ENCODE measurements around the gene FLOT2.
A peak's percentile ranks its signal among the peaks of the same experiment; 100 is the strongest.
"Not testable (repeated sequence)": the region's sequence is repeated elsewhere in the genome, so short reads cannot be mapped to it uniquely, and the experiment has no call there.

Gene FLOT2

GRCh38 chr17:28896884-28897768 is at the start of gene FLOT2:
Gene FLOT2 (minus strand): TSS chr17:28897733. CDS start chr17:28897574, 159 bp downstream.
- DNase-seq (ENCODE audit: low read depth, low spot score) = peak; percentile 71

- no peak for DNase-seq (ENCODE audit: low read depth, low spot score)
These were observed 48.7 kb upstream of the FLOT2 start for GRCh38 chr17:28946239-28946638.

- DNase-seq (ENCODE audit: low read depth, low spot score) = no peak
These were observed 47.6 kb upstream of the FLOT2 start for GRCh38 chr17:28944862-28945741.

- DNase-seq (ENCODE audit: low read depth, low spot score) = no peak
These were observed 46.8 kb upstream of the FLOT2 start for GRCh38 chr17:28944343-28944742.

GRCh38 chr17:28942925-28943324 is 45.4 kb upstream of the FLOT2 start:
- DNase-seq (ENCODE audit: low read depth, low spot score) = no peak

GRCh38 chr17:28941251-28941650 is 43.7 kb upstream of the FLOT2 start:
- no peak for DNase-seq (ENCODE audit: low read depth, low spot score)

- DNase-seq (ENCODE audit: low read depth, low spot score) = no peak
These were observed 43.1 kb upstream of the FLOT2 start for GRCh38 chr17:28940675-28941074.

GRCh38 chr17:28940142-28940541 is 42.6 kb upstream of the FLOT2 start:
- DNase-seq (ENCODE audit: low read depth, low spot score) = no peak

- no peak for DNase-seq (ENCODE audit: low read depth, low spot score)
These were observed 41.0 kb upstream of the FLOT2 start for GRCh38 chr17:28938552-28938951.

GRCh38 chr17:28937044-28937729 is 39.7 kb upstream of the FLOT2 start:
- DNase-seq (ENCODE audit: low read depth, low spot score) = no peak

- DNase-seq (ENCODE audit: low read depth, low spot score) = no peak
These were observed 38.4 kb upstream of the FLOT2 start for GRCh38 chr17:28935744-28936460.

- not testable (repeated sequence) for DNase-seq (ENCODE audit: low read depth, low spot score)
These were observed 37.0 kb upstream of the FLOT2 start for GRCh38 chr17:28934508-28934907.

- no peak for DNase-seq (ENCODE audit: low read depth, low spot score)
These were observed 32.3 kb upstream of the FLOT2 start for GRCh38 chr17:28929787-28930186.

GRCh38 chr17:28928061-28928460 is 30.5 kb upstream of the FLOT2 start:
- no peak for DNase-seq (ENCODE audit: low read depth, low spot score)

- DNase-seq (ENCODE audit: low read depth, low spot score) = no peak
These were observed 29.3 kb upstream of the FLOT2 start for GRCh38 chr17:28926786-28927185.

- no peak for DNase-seq (ENCODE audit: low read depth, low spot score)
These were observed 28.8 kb upstream of the FLOT2 start for GRCh38 chr17:28926366-28926765.

- no peak for DNase-seq (ENCODE audit: low read depth, low spot score)
These were observed 28.4 kb upstream of the FLOT2 start for GRCh38 chr17:28925912-28926365.

- DNase-seq (ENCODE audit: low read depth, low spot score) = no peak
These were observed 22.7 kb upstream of the FLOT2 start for GRCh38 chr17:28920201-28920600.

- no peak for DNase-seq (ENCODE audit: low read depth, low spot score)
These were observed 20.8 kb upstream of the FLOT2 start for GRCh38 chr17:28918295-28918694.

GRCh38 chr17:28917465-28917864 is 19.9 kb upstream of the FLOT2 start:
- DNase-seq (ENCODE audit: low read depth, low spot score) = no peak

- no peak for DNase-seq (ENCODE audit: low read depth, low spot score)
These were observed 19.5 kb upstream of the FLOT2 start for GRCh38 chr17:28917029-28917428.

Measured in ELF-1 (cell line).